HG03469 (cell line): ENCODE measurements around the gene PCDHB5.
"Not testable (repeated sequence)": the region's sequence is repeated elsewhere in the genome, so short reads cannot be mapped to it uniquely, and the experiment has no call there.

ENCODE experiments used
- ATAC-seq: cut with Tn5 transposase; IDR thresholded peaks from one replicate; pipeline ENCODE4 v1.9.1; 2021; ENCODE audit warnings: mild to moderate bottlenecking, moderate library complexity, moderate number of reproducible peaks; ENCODE audit not compliant: unreplicated experiment

Gene PCDHB5

DNA sequence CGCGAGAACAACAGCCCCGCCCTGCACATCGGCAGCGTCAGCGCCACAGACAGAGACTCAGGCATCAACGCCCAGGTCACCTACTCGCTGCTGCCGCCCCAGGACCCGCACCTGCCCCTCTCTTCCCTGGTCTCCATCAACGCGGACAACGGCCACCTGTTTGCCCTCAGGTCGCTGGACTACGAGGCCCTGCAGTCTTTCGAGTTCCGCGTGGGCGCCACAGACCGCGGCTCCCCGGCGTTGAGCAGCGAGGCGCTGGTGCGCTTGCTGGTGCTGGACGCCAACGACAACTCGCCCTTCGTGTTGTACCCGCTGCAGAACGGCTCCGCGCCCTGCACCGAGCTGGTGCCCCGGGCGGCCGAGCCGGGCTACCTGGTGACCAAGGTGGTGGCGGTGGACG lies 16.6 kb downstream of the PCDHB5 start:
- not testable (repeated sequence) for ATAC-seq

GRCh38 chr5:141152096-141152495 lies 17.1 kb downstream of the PCDHB5 start:
- ATAC-seq: not testable (repeated sequence)

DNA sequence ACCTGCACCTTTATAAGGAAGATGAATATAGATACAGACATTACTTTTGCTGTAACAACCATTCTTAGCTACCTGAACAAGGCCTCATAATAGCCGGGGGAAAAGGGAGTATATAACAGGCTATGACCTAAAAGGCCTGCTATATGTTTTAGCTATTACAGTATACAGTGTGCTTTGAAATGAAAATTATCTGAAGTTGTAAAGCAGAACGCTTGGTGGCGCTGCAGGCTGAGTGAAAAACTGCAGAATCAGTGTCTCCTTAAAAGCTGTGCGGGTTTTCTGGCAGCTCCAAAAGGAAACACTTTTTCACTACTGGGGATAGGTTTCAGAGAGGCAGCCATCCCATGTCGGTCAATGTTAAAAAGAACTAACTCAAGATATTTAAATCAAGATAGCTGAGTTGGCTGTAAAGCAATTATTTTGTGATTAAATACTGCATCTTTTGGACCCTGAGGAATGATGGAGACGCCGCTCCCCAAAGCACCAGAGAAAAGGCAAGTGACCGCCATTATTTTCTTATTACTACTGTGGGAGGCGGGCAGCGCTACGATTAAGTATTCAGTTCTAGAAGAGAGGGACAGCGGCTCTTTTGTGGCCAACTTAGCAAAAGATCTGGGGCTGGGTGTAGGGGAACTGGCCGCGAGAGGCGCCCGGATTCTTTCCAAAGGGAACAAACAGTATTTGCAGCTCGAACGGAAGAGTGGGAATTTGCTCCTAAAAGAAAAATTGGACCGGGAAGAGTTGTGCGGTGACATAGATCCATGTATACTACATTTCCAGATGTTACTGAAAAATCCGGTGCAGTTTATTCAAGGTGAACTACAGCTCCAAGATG lies 20.8 kb downstream of the PCDHB5 start:
- ATAC-seq: no peak

DNA sequence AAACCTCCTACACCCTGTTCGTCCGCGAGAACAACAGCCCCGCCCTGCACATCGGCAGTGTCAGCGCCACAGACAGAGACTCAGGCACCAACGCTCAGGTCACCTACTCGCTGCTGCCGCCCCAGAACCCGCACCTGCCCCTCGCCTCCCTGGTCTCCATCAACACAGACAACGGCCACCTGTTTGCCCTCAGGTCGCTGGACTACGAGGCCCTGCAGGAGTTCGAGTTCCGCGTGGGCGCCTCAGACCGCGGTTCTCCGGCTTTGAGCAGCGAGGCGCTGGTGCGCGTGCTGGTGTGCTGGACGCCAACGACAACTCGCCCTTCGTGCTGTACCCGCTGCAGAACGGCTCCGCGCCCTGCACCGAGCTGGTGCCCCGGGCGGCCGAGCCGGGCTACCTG lies 22.4 kb downstream of the PCDHB5 start:
- ATAC-seq: not testable (repeated sequence)

GRCh38 chr5:141157901-141158300 lies 22.9 kb downstream of the PCDHB5 start:
- ATAC-seq: not testable (repeated sequence)

GRCh38 chr5:141172381-141173204 lies 37.6 kb downstream of the PCDHB5 start, which contains the start of gene PCDHB7:
Gene PCDHB7, plus strand, starts transcription at chr5:141172644. Its CDS starts 192 bp downstream, at chr5:141172836.
- ATAC-seq: no peak

DNA sequence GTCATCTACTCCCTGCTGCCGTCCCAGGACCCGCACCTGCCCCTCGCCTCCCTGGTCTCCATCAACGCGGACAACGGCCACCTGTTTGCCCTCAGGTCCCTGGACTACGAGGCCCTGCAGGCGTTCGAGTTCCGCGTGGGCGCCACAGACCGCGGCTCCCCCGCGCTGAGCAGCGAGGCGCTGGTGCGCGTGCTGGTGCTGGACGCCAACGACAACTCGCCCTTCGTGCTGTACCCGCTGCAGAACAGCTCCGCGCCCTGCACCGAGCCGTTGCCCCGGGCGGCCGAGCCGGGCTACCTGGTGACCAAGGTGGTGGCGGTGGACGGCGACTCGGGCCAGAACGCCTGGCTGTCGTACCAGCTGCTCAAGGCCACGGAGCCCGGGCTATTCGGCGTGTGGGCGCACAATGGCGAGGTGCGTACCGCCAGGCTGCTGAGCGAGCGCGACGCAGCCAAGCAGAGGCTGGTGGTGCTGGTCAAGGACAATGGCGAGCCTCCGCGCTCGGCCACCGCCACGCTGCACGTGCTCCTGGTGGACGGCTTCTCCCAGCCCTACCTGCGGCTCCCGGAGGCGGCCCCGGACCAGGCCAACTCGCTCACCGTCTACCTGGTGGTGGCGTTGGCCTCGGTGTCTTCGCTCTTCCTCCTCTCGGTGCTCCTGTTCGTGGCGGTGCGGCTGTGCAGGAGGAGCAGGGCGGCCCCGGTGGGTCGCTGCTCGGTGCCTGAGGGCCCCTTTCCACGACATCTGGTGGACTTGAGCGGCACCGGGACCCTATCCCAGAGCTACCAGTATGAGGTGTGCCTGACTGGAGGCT lies 39.5 kb downstream of the PCDHB5 start:
- ATAC-seq: not testable (repeated sequence)

GRCh38 chr5:141175933-141176332 lies 40.9 kb downstream of the PCDHB5 start:
- no peak for ATAC-seq

GRCh38 chr5:141177577-141178191 lies 42.7 kb downstream of the PCDHB5 start, which contains the start of gene PCDHB8:
Gene PCDHB8, plus strand, starts transcription at chr5:141177790. Its CDS starts 245 bp downstream, at chr5:141178035.
- not testable (repeated sequence) for ATAC-seq

GRCh38 chr5:141179371-141179770 lies 44.4 kb downstream of the PCDHB5 start:
- ATAC-seq: not testable (repeated sequence)

DNA sequence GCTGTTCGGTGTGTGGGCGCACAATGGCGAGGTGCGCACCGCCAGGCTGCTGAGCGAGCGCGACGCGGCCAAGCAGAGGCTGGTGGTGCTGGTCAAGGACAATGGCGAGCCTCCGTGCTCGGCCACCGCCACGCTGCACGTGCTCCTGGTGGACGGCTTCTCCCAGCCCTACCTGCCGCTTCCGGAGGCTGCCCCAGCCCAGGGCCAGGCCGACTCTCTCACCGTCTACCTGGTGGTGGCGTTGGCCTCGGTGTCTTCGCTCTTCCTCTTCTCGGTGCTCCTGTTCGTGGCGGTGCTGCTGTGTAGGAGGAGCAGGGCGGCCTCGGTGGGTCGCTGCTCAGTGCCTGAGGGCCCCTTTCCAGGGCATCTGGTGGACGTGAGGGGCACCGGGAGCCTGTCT lies 44.9 kb downstream of the PCDHB5 start:
- not testable (repeated sequence) for ATAC-seq

DNA sequence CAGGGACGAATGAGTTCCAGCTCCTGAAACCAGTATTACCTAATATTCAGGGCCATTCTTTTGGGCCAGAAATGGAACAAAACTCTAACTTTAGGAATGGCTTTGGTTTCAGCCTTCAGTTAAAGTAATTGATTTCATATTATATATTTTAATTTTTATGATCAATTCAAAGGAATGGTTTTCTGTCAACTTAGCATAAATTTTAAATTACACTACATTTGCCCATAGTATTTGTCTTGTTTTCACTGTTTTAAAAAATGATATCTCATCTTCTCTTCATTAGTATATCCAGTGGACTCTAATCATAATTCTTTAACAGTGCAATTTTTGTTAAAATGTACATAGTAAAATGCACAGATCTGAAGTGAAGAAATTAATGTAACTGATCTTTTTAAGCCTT lies 45.3 kb downstream of the PCDHB5 start:
- no peak for ATAC-seq

- ATAC-seq: no peak
Observed at GRCh38 chr5:141182248-141182647, 47.2 kb downstream of the PCDHB5 start, which contains the start of gene PCDHB16. Gene PCDHB16, plus strand, starts transcription at chr5:141182387. Its CDS starts 173 bp downstream, at chr5:141182560.

- not testable (repeated sequence) for ATAC-seq
Observed at GRCh38 chr5:141184117-141184855, 49.3 kb downstream of the PCDHB5 start.

DNA sequence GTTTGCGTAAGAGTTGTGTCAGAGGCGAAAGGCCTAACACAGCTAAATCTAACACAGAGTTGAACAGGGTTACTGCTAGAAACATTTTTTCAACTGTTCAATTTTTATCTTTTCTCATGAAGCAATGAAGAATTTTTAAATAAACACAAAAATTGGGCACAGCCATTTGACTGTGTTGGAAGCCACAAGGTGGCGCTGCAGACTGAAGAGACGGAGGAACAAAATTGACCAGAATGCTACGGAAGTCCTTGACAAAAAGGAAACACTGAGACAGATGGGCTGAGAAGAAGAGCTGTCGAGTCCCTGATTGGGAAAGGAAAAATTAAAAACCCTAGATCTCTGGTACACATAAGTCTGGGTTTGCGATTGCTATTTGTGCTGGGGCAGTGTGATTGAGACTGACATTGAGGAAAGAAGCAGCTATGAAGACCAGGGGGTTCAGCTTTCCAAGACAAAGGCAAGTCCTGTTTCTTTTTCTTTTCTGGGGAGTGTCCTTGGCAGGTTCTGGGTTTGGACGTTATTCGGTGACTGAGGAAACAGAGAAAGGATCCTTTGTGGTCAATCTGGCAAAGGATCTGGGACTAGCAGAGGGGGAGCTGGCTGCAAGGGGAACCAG lies 52.0 kb downstream of the PCDHB5 start, which contains the start of gene PCDHB9:
PCDHB9 (plus strand) TSS at position 265 of the 616 bp plus-strand sequence; CDS start at position 423, 158 bp downstream.
- no peak for ATAC-seq
